Peyer's patch (tissue), 4 donors: ENCODE measurements around the gene SEC23B. TPM values are rescaled to one million over a fixed set of nuclear protein-coding genes. Genes with fewer than 3 reads are reported as not detected.
"Not testable (repeated sequence)": the region's sequence is repeated elsewhere in the genome, so short reads cannot be mapped to it uniquely, and the experiment has no call there.

Experiments
- DNase-seq, 3 donors: peaks; one replicate each; pipeline ENCODE4 v3.0.0-alpha.2; 2017 to 2019
- H3K27ac ChIP-seq, 4 donors: fragments of 200-600 bp; sonication (generic); one replicate each; pipeline ENCODE4 v1.5.1; 2016 to 2019
- H3K27me3 ChIP-seq, 2 donors: fragments of 200-600 bp; sonication (generic); one replicate each; pipeline ENCODE4 v1.5.1; 2019
- H3K36me3 ChIP-seq, 3 donors: fragments of 200-600 bp; sonication (generic); one replicate each; pipeline ENCODE4 v1.5.1; 2016 to 2019
- H3K4me1 ChIP-seq, 4 donors: fragments of 200-600 bp; sonication (generic); one replicate each; pipeline ENCODE4 v1.5.1; 2016 to 2019
- H3K4me3 ChIP-seq, 4 donors: fragments of 200-600 bp; sonication (generic); 1 replicate in 3 of 4; 2 replicates in 1 of 4; pipeline ENCODE4 v1.5.1; 2016 to 2019; ENCODE audit warnings: mild to moderate bottlenecking in 1 of 4
- H3K9me3 ChIP-seq, 4 donors: fragments of 200-600 bp; sonication (generic); one replicate each; pipeline ENCODE4 v1.5.1; 2016 to 2019; ENCODE audit warnings: mild to moderate bottlenecking in 1 of 4
- POLR2A ChIP-seq, 2 donors: fragments of 450-650 bp; IDR thresholded peaks; one replicate each; pipeline ENCODE4 v1.5.1; 2017; ENCODE audit warnings: antibody characterized with exemption in 2 of 2, mild to moderate bottlenecking in 2 of 2, moderate library complexity in 2 of 2
- total RNA-seq, 4 donors: library from RNA; depleted of rRNA; stranded (reverse); fragments of >200 nt; gene quantifications; one replicate each; pipeline ENCODE4 v1.1.0, GENCODE V29; 2016
- TF ChIP-seq, protein P1 (sequence below), 6 experiments: fragments of 450-650 bp in 4 of 6; fragments of 200-600 bp in 2 of 6; sonication (generic) in 1 of 6; IDR thresholded peaks; one replicate each; pipeline ENCODE4 v1.5.1; 2017 to 2019; ENCODE audit warnings: antibody characterized with exemption in 6 of 6, mild to moderate bottlenecking in 3 of 6, moderate library complexity in 1 of 6

The SEC23B gene
- total RNA-seq, 4 donors from 2014 or later, result 31.3 to 43.7 (median 36.0) TPM

DNA sequence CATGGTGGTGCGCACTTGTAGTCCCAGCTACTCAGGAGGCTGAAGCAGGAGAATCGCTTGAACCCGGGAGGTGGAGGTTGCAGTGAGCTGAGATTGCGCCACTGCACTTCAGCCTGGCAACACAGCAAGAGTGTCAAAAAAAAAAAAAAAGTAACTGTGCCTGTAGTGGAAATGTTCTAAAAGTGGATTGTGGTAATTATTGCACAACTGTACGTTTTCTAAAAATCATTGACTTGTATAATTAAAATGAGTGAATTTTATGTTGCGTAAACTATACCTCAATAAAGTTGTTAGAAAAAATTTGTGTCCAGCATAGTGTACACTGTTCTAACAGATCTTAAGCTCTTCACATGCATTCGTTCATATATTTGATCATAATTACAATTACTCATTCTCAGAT is 5.5 kb downstream of the SEC23B start:
- TF ChIP-seq, protein P1, sequence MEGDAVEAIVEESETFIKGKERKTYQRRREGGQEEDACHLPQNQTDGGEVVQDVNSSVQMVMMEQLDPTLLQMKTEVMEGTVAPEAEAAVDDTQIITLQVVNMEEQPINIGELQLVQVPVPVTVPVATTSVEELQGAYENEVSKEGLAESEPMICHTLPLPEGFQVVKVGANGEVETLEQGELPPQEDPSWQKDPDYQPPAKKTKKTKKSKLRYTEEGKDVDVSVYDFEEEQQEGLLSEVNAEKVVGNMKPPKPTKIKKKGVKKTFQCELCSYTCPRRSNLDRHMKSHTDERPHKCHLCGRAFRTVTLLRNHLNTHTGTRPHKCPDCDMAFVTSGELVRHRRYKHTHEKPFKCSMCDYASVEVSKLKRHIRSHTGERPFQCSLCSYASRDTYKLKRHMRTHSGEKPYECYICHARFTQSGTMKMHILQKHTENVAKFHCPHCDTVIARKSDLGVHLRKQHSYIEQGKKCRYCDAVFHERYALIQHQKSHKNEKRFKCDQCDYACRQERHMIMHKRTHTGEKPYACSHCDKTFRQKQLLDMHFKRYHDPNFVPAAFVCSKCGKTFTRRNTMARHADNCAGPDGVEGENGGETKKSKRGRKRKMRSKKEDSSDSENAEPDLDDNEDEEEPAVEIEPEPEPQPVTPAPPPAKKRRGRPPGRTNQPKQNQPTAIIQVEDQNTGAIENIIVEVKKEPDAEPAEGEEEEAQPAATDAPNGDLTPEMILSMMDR (IDR thresholded peaks at IDR 0.05), result no peak
- no peak for TF ChIP-seq POLR2A (IDR thresholded peaks at IDR 0.05)
- H3K4me3 ChIP-seq, result no peak overlapping the region
- peaks cover 0 to 8% (median 0%) of the 10 kb centered on the region in 4 donors for H3K4me1 ChIP-seq
- DNase-seq, result no peak
- no peak overlapping the region for H3K27ac ChIP-seq
- H3K9me3 ChIP-seq, result no peaks in the 10 kb centered on the region
- H3K36me3 ChIP-seq, result peaks cover 0 to 60% (median 0%) of the 10 kb centered on the region in 3 donors
- no peaks in the 10 kb centered on the region for H3K27me3 ChIP-seq

GRCh38 chr20:18514127-18514526 is 6.4 kb downstream of the SEC23B start:
- no peak for DNase-seq
- no peak overlapping the region for H3K27ac ChIP-seq
- no peaks in the 10 kb centered on the region for H3K4me1 ChIP-seq
- TF ChIP-seq POLR2A (IDR thresholded peaks at IDR 0.05), result no peak
- TF ChIP-seq, protein P1 (IDR thresholded peaks at IDR 0.05), result no peak
- H3K9me3 ChIP-seq, result no peaks in the 10 kb centered on the region
- H3K4me3 ChIP-seq, result no peak overlapping the region
- no peaks in the 10 kb centered on the region for H3K27me3 ChIP-seq
- H3K36me3 ChIP-seq, result peaks cover 0 to 60% (median 0%) of the 10 kb centered on the region in 3 donors

DNA sequence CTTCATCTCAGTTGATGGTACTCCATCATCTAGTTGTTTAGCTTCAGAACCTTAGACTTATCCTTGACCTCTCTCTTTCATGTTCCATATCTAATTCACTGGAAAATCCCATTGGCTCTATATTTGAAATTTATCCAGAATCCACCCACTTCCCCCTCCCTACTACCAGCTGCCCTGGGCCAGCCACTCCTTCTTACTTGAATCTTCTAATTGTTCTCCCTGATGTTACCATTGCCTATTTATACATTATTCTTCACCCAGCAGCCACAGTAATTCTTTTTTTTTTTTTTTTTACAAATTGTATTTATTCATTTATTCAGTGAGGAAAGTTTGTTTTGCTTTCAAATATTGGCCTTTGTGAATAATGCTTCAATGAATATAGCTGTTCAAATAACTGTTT is 8.2 kb downstream of the SEC23B start:
- Histone ChIP-seq H3K4me1 (no peaks in the 10 kb centered on the region), H3K27me3 (no peaks in the 10 kb centered on the region), H3K36me3 (peaks cover 0 to 51% (median 0%) of the 10 kb centered on the region in 3 donors), H3K9me3 (no peaks in the 10 kb centered on the region), H3K4me3 (no peak overlapping the region), H3K27ac (no peak overlapping the region)
- no peak for DNase-seq
- TF ChIP-seq, protein P1 (IDR thresholded peaks at IDR 0.05), result no peak
- no peak for TF ChIP-seq POLR2A (IDR thresholded peaks at IDR 0.05)

GRCh38 chr20:18522066-18522465 is 14.3 kb downstream of the SEC23B start:
- not testable (repeated sequence) for H3K9me3 ChIP-seq, H3K4me1 ChIP-seq, H3K4me3 ChIP-seq, H3K27ac ChIP-seq, H3K27me3 ChIP-seq, DNase-seq
- peaks cover 0 to 43% (median 0%) of the 10 kb centered on the region in 3 donors for H3K36me3 ChIP-seq

GRCh38 chr20:18523066-18523465 is 15.3 kb downstream of the SEC23B start:
- Histone ChIP-seq H3K36me3 (peaks cover 0 to 50% (median 0%) of the 10 kb centered on the region in 3 donors), H3K4me3 (no peak overlapping the region), H3K4me1 (no peaks in the 10 kb centered on the region), H3K27me3 (no peaks in the 10 kb centered on the region), H3K27ac (no peak overlapping the region), H3K9me3 (no peaks in the 10 kb centered on the region)
- DNase-seq, result no peak
- TF ChIP-seq, protein P1 (IDR thresholded peaks at IDR 0.05), result no peak
- TF ChIP-seq POLR2A (IDR thresholded peaks at IDR 0.05), result no peak

DNA sequence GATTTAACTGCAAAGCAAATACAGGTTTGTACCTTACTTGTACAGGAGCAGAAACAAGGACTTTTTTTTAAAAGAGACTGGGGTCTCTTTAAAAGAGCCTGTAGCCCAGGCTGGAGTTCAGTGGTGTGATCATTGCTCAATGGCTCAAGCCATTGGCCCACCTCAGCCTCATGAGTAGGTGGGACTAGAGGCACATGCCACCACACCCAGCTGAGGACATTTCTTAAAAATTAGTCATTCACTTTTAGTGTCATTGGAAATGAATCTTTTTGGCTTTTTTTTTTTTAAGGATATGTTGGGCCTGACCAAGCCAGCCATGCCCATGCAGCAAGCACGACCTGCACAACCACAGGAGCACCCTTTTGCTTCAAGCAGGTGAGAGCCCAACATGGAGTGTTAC is 16.9 kb downstream of the SEC23B start:
- no peaks in the 10 kb centered on the region for H3K27me3 ChIP-seq
- H3K9me3 ChIP-seq, result no peaks in the 10 kb centered on the region
- no peak for DNase-seq
- TF ChIP-seq POLR2A (IDR thresholded peaks at IDR 0.05), result no peak
- TF ChIP-seq, protein P1 (IDR thresholded peaks at IDR 0.05), result no peak
- H3K27ac ChIP-seq, result no peak overlapping the region
- no peak overlapping the region for H3K4me3 ChIP-seq
- no peaks in the 10 kb centered on the region for H3K4me1 ChIP-seq
- peaks cover 0 to 66% (median 0%) of the 10 kb centered on the region in 3 donors for H3K36me3 ChIP-seq

- DNase-seq, H3K9me3 ChIP-seq, H3K4me1 ChIP-seq, H3K4me3 ChIP-seq, H3K27ac ChIP-seq, H3K27me3 ChIP-seq: not testable (repeated sequence)
- H3K36me3 ChIP-seq, result peaks cover 0 to 86% (median 0%) of the 10 kb centered on the region in 3 donors
These were observed 19.0 kb downstream of the SEC23B start for GRCh38 chr20:18526761-18527160.
